Right lobe of liver (tissue), 6 donors: Measurements from ENCODE around the gene IL17C. TPM values are rescaled to one million over a fixed set of nuclear protein-coding genes. Genes with fewer than 3 reads are reported as not detected.

ENCODE experiments used
- ATAC-seq, 4 donors: fragments of 200-7000 bp; cut with Tn5 transposase; one replicate each; pipeline ENCODE4 v1.9.1; 2020; ENCODE audit warnings: mild to moderate bottlenecking in 4 of 4, moderate library complexity in 4 of 4
- DNase-seq, 3 donors: peaks; one replicate each; pipeline ENCODE4 v3.0.0-alpha.2; 2020
- H3K27ac ChIP-seq, 3 donors: fragments of 200-600 bp; one replicate each; pipeline ENCODE4 v1.8.0; 2022
- H3K27me3 ChIP-seq, 2 donors: fragments of 200-600 bp; one replicate each; pipeline ENCODE4 v1.8.0; 2022
- H3K36me3 ChIP-seq, 4 donors: fragments of 200-600 bp; sonication (generic) in 1 of 4; one replicate each; pipeline versions ENCODE4 v1.5.1 to v1.8.0; 2017 to 2022; ENCODE audit warnings: control low read depth in 1 of 4
- H3K4me1 ChIP-seq, 4 donors: fragments of 200-600 bp; sonication (generic) in 1 of 4; one replicate each; pipeline versions ENCODE4 v1.5.1 to v1.8.0; 2017 to 2022; ENCODE audit warnings: control low read depth in 1 of 4
- H3K4me3 ChIP-seq, 3 donors: fragments of 200-600 bp; one replicate each; pipeline ENCODE4 v1.8.0; 2022
- H3K9me3 ChIP-seq, 4 donors: fragments of 200-600 bp; sonication (generic) in 1 of 4; one replicate each; pipeline versions ENCODE4 v1.5.1 to v1.8.0; 2017 to 2022; ENCODE audit warnings: control low read depth in 1 of 4
- CTCF ChIP-seq, 4 donors: fragments of 200-600 bp in 3 of 4; fragments of 450-650 bp in 1 of 4; IDR thresholded peaks; one replicate each; pipeline versions ENCODE4 v1.5.1 to v1.8.0; 2016 to 2022; ENCODE audit warnings: antibody characterized with exemption in 4 of 4, mild to moderate bottlenecking in 2 of 4
- POLR2A ChIP-seq: fragments of 450-650 bp; IDR thresholded peaks from one replicate; pipeline ENCODE4 v1.6.1; 2017; ENCODE audit warnings: antibody characterized with exemption, mild to moderate bottlenecking
- WGBS: methylation state at CpG from one replicate; pipeline ENCODE4 v1.1.6; 2018; ENCODE audit warnings: low coverage, low lambda C conversion rate; ENCODE audit not compliant: insufficient coverage; ENCODE audit errors: missing lambda C conversion rate; 5-methylcytosine and 5-hydroxymethylcytosine counted together
- intact Hi-C, 2 donors: fragments of 100-400 bp; cut with DNase I; formaldehyde crosslinking; loops; one replicate each; pipeline versions ENCODE4 v1.11.2 to v1.14.1; 2022
- total RNA-seq, 6 experiments: library from RNA; depleted of rRNA in 2 of 6; stranded (reverse); fragments of >200 nt in 2 of 6; fragmentation: NEBNext Ultra II Directional in 3 of 6; extraction: Animal tissue kit (Norgen Biotek cat#: 25700) in 3 of 6; gene quantifications; one replicate each; pipeline versions ENCODE4 v1.1.0 to v1.2.4, GENCODE V29; 2016 to 2023
- donor health status: DM: no; HTN: yes; CAD: no.
- donor health status: DM: no; HTN: no; CAD: no.
- donor health status: DM: no; HTN: no; CAD: no.
- donor health status: DM: no; HTN: yes; CAD: no.
- donor health status: DM: no; HTN: yes; CAD: no.

IL17C gene
- total RNA-seq, 6 experiments from 2014 or later: not detected

- intact Hi-C loops: no loop called here
- WGBS: 93% methylated on average over 8 of the region's 12 CpGs
Observed at GRCh38 chr16:88593061-88593460, 45.3 kb upstream of the IL17C start.

GRCh38 chr16:88593489-88593888 is 44.9 kb upstream of the IL17C start:
- WGBS: 88% methylated on average over 6 of the region's 11 CpGs
- Histone ChIP-seq H3K36me3 (peaks cover 0 to 17% (median 4%) of the 10 kb centered on the region in 4 donors), H3K4me1 (peaks cover 0 to 11% (median 5%) of the 10 kb centered on the region in 4 donors), H3K4me3 (no peak overlapping the region), H3K27ac (no peak overlapping the region), H3K27me3 (no peaks in the 10 kb centered on the region), H3K9me3 (no peaks in the 10 kb centered on the region)
- ATAC-seq (no peak), DNase-seq (no peak)
- no peak for TF ChIP-seq CTCF (IDR thresholded peaks at IDR 0.05)
- TF ChIP-seq POLR2A: no peak
- intact Hi-C loops: no loop called here

More at GRCh38 chr16:88593061-88593460, 45.3 kb upstream of the IL17C start:
- H3K4me1 ChIP-seq: peaks cover 0 to 10% (median 4%) of the 10 kb centered on the region in 4 donors
- DNase-seq (no peak), ATAC-seq (no peak)
- peaks cover 0 to 20% (median 5%) of the 10 kb centered on the region in 4 donors for H3K36me3 ChIP-seq
- no peak overlapping the region for H3K4me3 ChIP-seq
- TF ChIP-seq CTCF (IDR thresholded peaks at IDR 0.05): no peak
- no peak for TF ChIP-seq POLR2A
- H3K27me3 ChIP-seq: no peaks in the 10 kb centered on the region
- no peaks in the 10 kb centered on the region for H3K9me3 ChIP-seq
- H3K27ac ChIP-seq: no peak overlapping the region

GRCh38 chr16:88593910-88594309 is 44.5 kb upstream of the IL17C start:
- ATAC-seq (no peak), DNase-seq (no peak)
- Histone ChIP-seq H3K27ac (no peak overlapping the region), H3K27me3 (no peaks in the 10 kb centered on the region), H3K4me3 (no peak overlapping the region), H3K36me3 (peaks cover 0 to 18% (median 4%) of the 10 kb centered on the region in 4 donors), H3K9me3 (no peaks in the 10 kb centered on the region), H3K4me1 (peaks cover 0 to 11% (median 5%) of the 10 kb centered on the region in 4 donors)
- intact Hi-C loops: no loop called here
- TF ChIP-seq CTCF (IDR thresholded peaks at IDR 0.05) (no peak), POLR2A (no peak)
- 86% methylated on average over 4 of the region's 6 CpGs for WGBS

- Histone ChIP-seq H3K27ac (no peak overlapping the region), H3K9me3 (no peaks in the 10 kb centered on the region), H3K36me3 (peaks cover 0 to 14% (median 0%) of the 10 kb centered on the region in 4 donors), H3K4me3 (no peak overlapping the region), H3K4me1 (peaks cover 0 to 18% (median 6%) of the 10 kb centered on the region in 4 donors), H3K27me3 (no peaks in the 10 kb centered on the region)
- WGBS: 58% methylated on average over 6 of the region's 6 CpGs
- DNase-seq (no peak), ATAC-seq (peak in 2 of 4 donors; percentile 25 to 26)
- intact Hi-C loops: no loop called here
- no peak for TF ChIP-seq POLR2A
- no peak for TF ChIP-seq CTCF (IDR thresholded peaks at IDR 0.05)
Observed at GRCh38 chr16:88595101-88595500, 43.3 kb upstream of the IL17C start.

- intact Hi-C loops: no loop called here
- TF ChIP-seq CTCF (IDR thresholded peaks at IDR 0.05): no peak
- TF ChIP-seq POLR2A: no peak
- ATAC-seq (no peak), DNase-seq (no peak)
- Histone ChIP-seq H3K27me3 (no peaks in the 10 kb centered on the region), H3K4me1 (peaks cover 0 to 20% (median 6%) of the 10 kb centered on the region in 4 donors), H3K9me3 (no peaks in the 10 kb centered on the region), H3K4me3 (no peak overlapping the region), H3K27ac (no peak overlapping the region), H3K36me3 (peaks cover 0 to 12% (median under 1%) of the 10 kb centered on the region in 4 donors)
- 69% methylated on average over 3 of the region's 10 CpGs for WGBS
Observed at GRCh38 chr16:88595921-88596320, 42.5 kb upstream of the IL17C start.
